ENCODE data around the gene TMEM138.

GRCh38 chr11:61350803-61351202, 11.4 kb upstream of the TMEM138 start:
- TF ChIP-seq, protein P1, sequence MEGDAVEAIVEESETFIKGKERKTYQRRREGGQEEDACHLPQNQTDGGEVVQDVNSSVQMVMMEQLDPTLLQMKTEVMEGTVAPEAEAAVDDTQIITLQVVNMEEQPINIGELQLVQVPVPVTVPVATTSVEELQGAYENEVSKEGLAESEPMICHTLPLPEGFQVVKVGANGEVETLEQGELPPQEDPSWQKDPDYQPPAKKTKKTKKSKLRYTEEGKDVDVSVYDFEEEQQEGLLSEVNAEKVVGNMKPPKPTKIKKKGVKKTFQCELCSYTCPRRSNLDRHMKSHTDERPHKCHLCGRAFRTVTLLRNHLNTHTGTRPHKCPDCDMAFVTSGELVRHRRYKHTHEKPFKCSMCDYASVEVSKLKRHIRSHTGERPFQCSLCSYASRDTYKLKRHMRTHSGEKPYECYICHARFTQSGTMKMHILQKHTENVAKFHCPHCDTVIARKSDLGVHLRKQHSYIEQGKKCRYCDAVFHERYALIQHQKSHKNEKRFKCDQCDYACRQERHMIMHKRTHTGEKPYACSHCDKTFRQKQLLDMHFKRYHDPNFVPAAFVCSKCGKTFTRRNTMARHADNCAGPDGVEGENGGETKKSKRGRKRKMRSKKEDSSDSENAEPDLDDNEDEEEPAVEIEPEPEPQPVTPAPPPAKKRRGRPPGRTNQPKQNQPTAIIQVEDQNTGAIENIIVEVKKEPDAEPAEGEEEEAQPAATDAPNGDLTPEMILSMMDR (conservative IDR thresholded peaks at IDR 0.05; ENCODE audit: low read length): no peak
- TF ChIP-seq EZH2phosphoT487 (IDR thresholded peaks at IDR 0.05; ENCODE audit: borderline replicate concordance, low read depth, low read length): no peak
